CD14-positive monocyte (primary cell): ENCODE data around the gene LGALS3BP. TPM values are rescaled to one million over a fixed set of nuclear protein-coding genes. Genes with fewer than 3 reads are reported as not detected.

Source experiments
- DNase-seq, 3 donors: peaks; one replicate each; pipeline ENCODE4 v3.0.0-alpha.2; 2011 to 2022
- H2AFZ ChIP-seq: 2 replicates; pipeline ENCODE4 v1.6.0; 2012; ENCODE audit warnings: mild to moderate bottlenecking, low read depth, low read length, inconsistent platforms; ENCODE audit not compliant: insufficient read depth, poor library complexity, severe bottlenecking
- H3K27ac ChIP-seq, 2 donors: 1 replicate in 1 of 2; 2 replicates in 1 of 2; pipeline ENCODE4 v1.5.1; 2012 to 2013; ENCODE audit warnings: low read length in 2 of 2, control low read depth in 1 of 2, inconsistent platforms in 1 of 2, low read depth in 1 of 2, mild to moderate bottlenecking in 1 of 2
- H3K27me3 ChIP-seq, 2 donors: one replicate each; pipeline versions ENCODE4 v1.6.0 to v1.6.1; 2011 to 2013; ENCODE audit warnings: low read length in 2 of 2; ENCODE audit not compliant: control insufficient read depth in 2 of 2, insufficient read depth in 2 of 2
- H3K36me3 ChIP-seq, 2 donors: replicated peaks in 1 of 2; 1 replicate in 1 of 2; 2 replicates in 1 of 2; pipeline versions ENCODE4 v1.5.1 to v1.6.1; 2012 to 2013; ENCODE audit warnings: low read length in 2 of 2, control low read depth in 1 of 2, inconsistent platforms in 1 of 2, mild to moderate bottlenecking in 1 of 2; ENCODE audit not compliant: insufficient read depth in 2 of 2, control insufficient read depth in 1 of 2
- H3K4me1 ChIP-seq, 2 donors: 1 replicate in 1 of 2; 2 replicates in 1 of 2; pipeline versions ENCODE4 v1.5.1 to v1.6.1; 2012 to 2013; ENCODE audit warnings: low read length in 2 of 2, control low read depth in 1 of 2, inconsistent platforms in 1 of 2, mild to moderate bottlenecking in 1 of 2, moderate library complexity in 1 of 2; ENCODE audit not compliant: insufficient read depth in 2 of 2, control insufficient read depth in 1 of 2
- H3K4me2 ChIP-seq: replicated peaks from 2 replicates; pipeline ENCODE3; 2012; ENCODE audit warnings: low read length, moderate library complexity, mild to moderate bottlenecking; ENCODE audit not compliant: poor library complexity, severe bottlenecking; ENCODE audit errors: extremely low read depth
- H3K4me3 ChIP-seq, 3 experiments: fragments of 200-600 bp in 1 of 3; sonication (generic) in 1 of 3; replicated peaks in 1 of 3; 1 replicate in 2 of 3; 2 replicates in 1 of 3; pipeline ENCODE4 v1.5.1; 2011 to 2013; ENCODE audit warnings: low read length in 3 of 3, mild to moderate bottlenecking in 3 of 3, control low read depth in 2 of 3, low read depth in 2 of 3, inconsistent platforms in 1 of 3, moderate library complexity in 1 of 3
- H3K79me2 ChIP-seq: 2 replicates; pipeline ENCODE4 v1.6.0; 2012; ENCODE audit warnings: mild to moderate bottlenecking, control low read depth, inconsistent platforms, low read length, moderate library complexity; ENCODE audit not compliant: insufficient read depth
- H3K9ac ChIP-seq: 2 replicates; pipeline ENCODE4 v1.6.0; 2017; ENCODE audit warnings: low read length, mild to moderate bottlenecking; ENCODE audit not compliant: insufficient read depth, poor library complexity, severe bottlenecking
- H3K9me3 ChIP-seq, 2 donors: replicated peaks in 1 of 2; 1 replicate in 1 of 2; 2 replicates in 1 of 2; pipeline versions ENCODE4 v1.5.1 to v1.6.1; 2012 to 2013; ENCODE audit warnings: low read length in 2 of 2, control low read depth in 1 of 2; ENCODE audit not compliant: control insufficient read depth in 1 of 2, insufficient read depth in 1 of 2
- H4K20me1 ChIP-seq: 2 replicates; pipeline ENCODE4 v1.6.0; 2012; ENCODE audit warnings: mild to moderate bottlenecking, low read length, control low read depth, moderate library complexity; ENCODE audit not compliant: insufficient read depth
- H3K27ac Mint-ChIP-seq, 7 donors: one replicate each; pipeline ENCODE4 v1.8.0; 2020; ENCODE audit warnings: mild to moderate bottlenecking in 7 of 7, mixed read lengths in 7 of 7, moderate library complexity in 6 of 7, inconsistent platforms in 2 of 7
- H3K27me3 Mint-ChIP-seq, 3 donors: one replicate each; pipeline ENCODE4 v1.8.0; 2021 to 2022; ENCODE audit warnings: low read depth in 3 of 3, mild to moderate bottlenecking in 3 of 3, mixed read lengths in 3 of 3, moderate library complexity in 3 of 3, inconsistent platforms in 1 of 3
- H3K36me3 Mint-ChIP-seq, 2 donors: one replicate each; pipeline ENCODE4 v1.8.0; 2020; ENCODE audit warnings: mixed read lengths in 2 of 2, inconsistent platforms in 1 of 2, mild to moderate bottlenecking in 1 of 2
- H3K4me1 Mint-ChIP-seq: one replicate; pipeline ENCODE4 v1.8.0; 2020; ENCODE audit warnings: mild to moderate bottlenecking, mixed read lengths
- H3K4me3 Mint-ChIP-seq, 2 donors: one replicate each; pipeline ENCODE4 v1.8.0; 2020; ENCODE audit warnings: mild to moderate bottlenecking in 2 of 2, mixed read lengths in 2 of 2, moderate library complexity in 1 of 2
- H3K9me3 Mint-ChIP-seq, 7 donors: one replicate each; pipeline ENCODE4 v1.8.0; 2020 to 2022; ENCODE audit warnings: mixed read lengths in 7 of 7, mild to moderate bottlenecking in 6 of 7, moderate library complexity in 6 of 7, inconsistent platforms in 2 of 7
- CTCF ChIP-seq: fragments of 200-600 bp; IDR thresholded peaks from one replicate; pipeline ENCODE4 v1.8.0; 2022; ENCODE audit warnings: antibody characterized with exemption, mild to moderate bottlenecking
- WGBS: methylation state at CpG from one replicate; pipeline ENCODE4 v1.1.5; 2013; ENCODE audit warnings: missing lambda C conversion rate; ENCODE audit not compliant: insufficient coverage; 5-methylcytosine and 5-hydroxymethylcytosine counted together
- intact Hi-C, 2 donors: fragments of 100-400 bp; cut with micrococcal nuclease; formaldehyde crosslinking; loops; one replicate each; pipeline versions ENCODE4 v1.15.0 to v1.15.1; 2023
- polyA minus RNA-seq: library from RNA; depleted of rRNA, polyadenylated mRNA; stranded (reverse); fragments of >200 nt; gene quantifications from 2 replicates; pipeline ENCODE4 v1.2.3, GENCODE V29; 2012
- polyA plus RNA-seq, 3 donors: library from polyadenylated mRNA; depleted of rRNA in 1 of 3; unstranded in 2 of 3; stranded (reverse) in 1 of 3; fragments of 300-500 nt in 2 of 3; fragments of >200 nt in 1 of 3; fragmentation: Illumina TruSeq in 2 of 3; gene quantifications; 1 replicate in 2 of 3; 2 replicates in 1 of 3; pipeline ENCODE4 v1.2.3, GENCODE V29; 2012 to 2021
- total RNA-seq, 12 experiments: library from RNA in 1 of 12; stranded (reverse) in 1 of 12; fragments of 120-200 nt in 1 of 12; gene quantifications; one replicate each; pipeline ENCODE4 v1.2.4 and lab custom pipeline; 2013 to 2026; ENCODE audit warnings: mixed read lengths in 6 of 12, inconsistent platforms in 1 of 12

Gene LGALS3BP
- 14.7 TPM for total RNA-seq (2013)
- 10 to 100 TPM; 11.4 to 12.0 (median 11.7) TPM for polyA plus RNA-seq
- 13.3 and 26.4 TPM in 2 replicates for polyA minus RNA-seq
- total RNA-seq (lab: John Stamatoyannopoulos, UW), result 4.7 to 20.4 (median 9.6) reads per million in 11 experiments

- Mint-ChIP-seq H3K4me1 (peaks cover 22% of the 10 kb centered on the region), H3K4me3 (peak within 1 kb of the TSS; percentile 30 to 47), H3K27ac (peak within 1 kb of the TSS in 1 of 7 donors; percentile 15), H3K27me3 (peaks cover 0 to 2% (median 0%) of the 10 kb centered on the region in 3 donors), H3K36me3 (no peaks in the 10 kb centered on the region), H3K9me3 (no peaks in the 10 kb centered on the region)
- H3K9me3 ChIP-seq, result no peaks in the 10 kb centered on the region
- peak within 1 kb of the TSS; percentile 54 for H2AFZ ChIP-seq
- H3K79me2 ChIP-seq, result no peaks in the 10 kb centered on the region
- no peak for TF ChIP-seq CTCF
- no peaks in the 10 kb centered on the region for H4K20me1 ChIP-seq
- no peaks in the 10 kb centered on the region for H3K36me3 ChIP-seq
- 75% methylated on average over 16 of the region's 16 CpGs for WGBS
- H3K27me3 ChIP-seq, result no peaks in the 10 kb centered on the region
- peaks cover 13 to 20% of the 10 kb centered on the region in 2 donors for H3K4me1 ChIP-seq
- intact Hi-C loops, result loop anchor here in 1 of 2 donors (10.0 kb wide), 1 partner anchor 135 kb away; the partner anchor contains the start of gene USP36
- no peak within 1 kb of the TSS for H3K4me3 ChIP-seq
- H3K4me2 ChIP-seq, result no peak within 1 kb of the TSS
- peak in 1 of 3 donors; percentile 23 for DNase-seq
- no peak within 1 kb of the TSS for H3K27ac ChIP-seq
- H3K9ac ChIP-seq, result no peak within 1 kb of the TSS
These were observed at the start of gene LGALS3BP for GRCh38 chr17:78979780-78980623. Gene LGALS3BP, minus strand, starts transcription at chr17:78979923. Its CDS starts 2,732 bp downstream, at chr17:78977191.

DNA sequence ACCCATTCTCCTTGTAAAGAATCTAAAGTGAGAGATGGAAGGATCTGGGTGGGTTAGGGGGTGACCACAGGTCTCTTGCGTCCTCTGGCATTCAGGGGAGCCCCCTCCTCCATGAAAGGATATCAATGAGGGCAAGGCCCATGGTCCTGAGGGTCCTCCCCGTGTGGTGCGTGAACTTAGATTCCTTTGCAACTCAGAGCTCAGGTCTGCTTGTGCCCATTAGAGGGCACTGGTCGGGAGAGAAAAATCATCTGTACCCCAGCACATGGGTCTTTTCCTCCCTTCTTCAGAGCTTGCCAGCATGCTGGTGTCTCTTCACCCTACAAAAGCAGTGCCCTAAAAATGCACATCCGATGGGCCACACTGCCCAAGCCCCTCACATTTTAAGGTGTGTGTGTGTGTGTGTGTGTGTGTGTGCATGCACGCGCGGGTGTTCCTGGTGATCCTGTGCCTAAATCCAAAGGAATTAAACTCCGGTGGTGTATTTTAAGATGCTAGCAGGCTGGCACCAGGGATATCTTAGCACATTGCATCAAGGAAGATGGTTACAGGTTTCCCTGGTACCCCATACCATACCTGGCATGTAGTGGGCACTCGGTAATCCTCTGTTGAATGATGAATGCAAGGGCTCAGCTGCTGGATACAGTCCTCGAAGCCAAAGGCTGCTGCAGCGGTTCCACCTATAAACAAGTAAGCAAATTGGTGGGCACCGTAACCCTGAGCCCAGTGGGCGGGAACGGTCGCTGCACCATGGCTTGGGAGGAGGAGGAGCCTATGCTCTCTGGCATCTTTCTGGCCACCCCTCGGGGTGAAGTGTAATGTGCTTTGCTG is 49.0 kb upstream of the LGALS3BP start:
- Histone ChIP-seq H3K4me1 (peaks cover 9% of the 10 kb centered on the region in 2 donors), H3K27me3 (peaks cover 16 to 62% of the 10 kb centered on the region in 2 donors), H3K27ac (no peak overlapping the region), H3K4me2 (no peak overlapping the region), H4K20me1 (no peaks in the 10 kb centered on the region), H2AFZ (no peak overlapping the region), H3K36me3 (no peaks in the 10 kb centered on the region), H3K9me3 (peaks cover 0 to 2% of the 10 kb centered on the region in 2 donors), H3K4me3 (no peak overlapping the region), H3K9ac (no peak overlapping the region), H3K79me2 (no peaks in the 10 kb centered on the region)
- Mint-ChIP-seq H3K4me1 (peaks cover 9% of the 10 kb centered on the region), H3K4me3 (peak overlapping the region in 1 of 2 donors; percentile 39), H3K27me3 (peaks cover 71 to 94% (median 75%) of the 10 kb centered on the region in 3 donors), H3K27ac (peak overlapping the region in 1 of 7 donors; percentile 40), H3K9me3 (peaks cover 0 to 14% (median 3%) of the 10 kb centered on the region in 7 donors), H3K36me3 (peaks cover 0 to 3% of the 10 kb centered on the region in 2 donors)
- TF ChIP-seq CTCF, result no peak
- intact Hi-C loops, result no loop called here
- DNase-seq, result no peak
- WGBS, result 69% methylated on average over 10 of the region's 17 CpGs
